ENCODE data around the gene CYP2F1.

DNA sequence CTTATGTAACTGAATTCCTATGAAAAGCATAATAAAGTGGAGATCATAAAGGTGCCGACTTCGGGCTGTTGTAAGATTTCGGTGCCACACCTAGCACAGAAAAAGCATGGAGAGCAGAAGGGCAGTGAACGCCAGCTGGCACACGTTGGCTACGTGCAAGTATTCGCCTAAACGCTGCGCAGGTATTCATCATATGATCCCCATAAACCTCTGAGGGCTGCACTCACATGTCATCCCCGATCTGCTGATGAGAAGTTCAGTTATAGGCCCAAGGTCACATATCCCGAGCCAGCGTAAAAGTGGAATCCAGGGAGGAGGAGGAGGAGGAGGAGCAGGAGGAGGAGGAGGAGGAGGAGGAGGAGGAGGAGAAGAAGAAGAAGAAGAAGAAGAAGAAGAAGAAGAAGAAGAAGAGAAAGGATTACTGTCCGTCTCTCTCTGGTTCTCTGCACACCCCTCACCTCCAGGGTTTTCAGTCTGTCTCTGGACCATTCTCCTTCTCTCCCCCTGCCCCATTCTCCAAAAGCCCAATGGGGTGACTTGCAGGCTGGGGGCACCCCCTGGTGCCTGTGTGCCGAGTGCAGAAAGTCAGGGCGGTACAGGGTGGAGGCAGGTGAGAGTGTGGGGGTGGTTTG is 60.2 kb downstream of the CYP2F1 start:
- TF ChIP-seq SREBF2 (IDR thresholded peaks at IDR 0.05; ENCODE audit: low read length) (no peak), POLR2A (IDR thresholded peaks at IDR 0.05; ENCODE audit: low read depth, low read length) (no peak), POLR2AphosphoS5 (IDR thresholded peaks at IDR 0.05; ENCODE audit: low read length) (no peak), EED (IDR thresholded peaks at IDR 0.05; ENCODE audit: low read depth) (no peak), EZH2 (IDR thresholded peaks at IDR 0.05; ENCODE audit: borderline replicate concordance, control insufficient read depth, low read depth, low read length) (no peak), SMAD5 (IDR thresholded peaks at IDR 0.05; ENCODE audit: low read depth) (no peak)
- TF ChIP-seq, protein P1, sequence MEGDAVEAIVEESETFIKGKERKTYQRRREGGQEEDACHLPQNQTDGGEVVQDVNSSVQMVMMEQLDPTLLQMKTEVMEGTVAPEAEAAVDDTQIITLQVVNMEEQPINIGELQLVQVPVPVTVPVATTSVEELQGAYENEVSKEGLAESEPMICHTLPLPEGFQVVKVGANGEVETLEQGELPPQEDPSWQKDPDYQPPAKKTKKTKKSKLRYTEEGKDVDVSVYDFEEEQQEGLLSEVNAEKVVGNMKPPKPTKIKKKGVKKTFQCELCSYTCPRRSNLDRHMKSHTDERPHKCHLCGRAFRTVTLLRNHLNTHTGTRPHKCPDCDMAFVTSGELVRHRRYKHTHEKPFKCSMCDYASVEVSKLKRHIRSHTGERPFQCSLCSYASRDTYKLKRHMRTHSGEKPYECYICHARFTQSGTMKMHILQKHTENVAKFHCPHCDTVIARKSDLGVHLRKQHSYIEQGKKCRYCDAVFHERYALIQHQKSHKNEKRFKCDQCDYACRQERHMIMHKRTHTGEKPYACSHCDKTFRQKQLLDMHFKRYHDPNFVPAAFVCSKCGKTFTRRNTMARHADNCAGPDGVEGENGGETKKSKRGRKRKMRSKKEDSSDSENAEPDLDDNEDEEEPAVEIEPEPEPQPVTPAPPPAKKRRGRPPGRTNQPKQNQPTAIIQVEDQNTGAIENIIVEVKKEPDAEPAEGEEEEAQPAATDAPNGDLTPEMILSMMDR (IDR thresholded peaks at IDR 0.05 in 2 of 3, conservative IDR thresholded peaks at IDR 0.05 in 1 of 3; ENCODE audit: control insufficient read depth in 2 of 3, extremely low read depth in 1 of 3, insufficient read depth in 1 of 3, low read depth in 3 of 3, low read length in 3 of 3) = no peak
